ENCODE data around the gene CHFR. TPM values are rescaled to one million over a fixed set of nuclear protein-coding genes. Genes with fewer than 3 reads are reported as not detected.
"Not testable (repeated sequence)": the region's sequence is repeated elsewhere in the genome, so short reads cannot be mapped to it uniquely, and the experiment has no call there.

CHFR gene
- total RNA-seq, 4 donors from 2014 or later = 6.1 to 54.0 (median 21.5) TPM

DNA sequence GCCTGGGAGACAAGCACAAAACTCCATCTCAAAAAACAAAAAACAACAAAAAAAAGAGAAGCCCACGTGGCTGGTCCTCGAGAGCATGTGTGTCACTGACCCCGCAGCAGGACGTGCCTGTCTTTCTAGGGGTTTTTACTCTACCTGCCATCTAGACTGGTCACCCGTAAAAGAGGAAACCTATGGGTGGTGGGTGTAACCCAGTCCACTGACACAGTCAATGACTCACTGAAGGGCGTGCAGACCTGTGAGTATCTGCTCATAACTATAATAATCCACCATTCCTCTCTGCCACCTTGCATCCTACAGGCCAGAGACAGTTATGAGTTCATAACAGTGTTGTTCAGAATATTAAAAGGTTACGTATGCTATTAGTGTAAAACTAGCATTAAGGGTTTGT, 63.4 kb downstream of the CHFR start:
- Histone ChIP-seq H3K27me3 (no peaks in the 10 kb centered on the region), H3K36me3 (no peaks in the 10 kb centered on the region), H3K4me1 (peaks cover 0 to 17% of the 10 kb centered on the region in 2 donors), H3K27ac (no peak overlapping the region), H3K4me3 (no peak overlapping the region), H3K9me3 (no peaks in the 10 kb centered on the region)
- no peak for TF ChIP-seq POLR2A (IDR thresholded peaks at IDR 0.05)
- TF ChIP-seq, protein P1, sequence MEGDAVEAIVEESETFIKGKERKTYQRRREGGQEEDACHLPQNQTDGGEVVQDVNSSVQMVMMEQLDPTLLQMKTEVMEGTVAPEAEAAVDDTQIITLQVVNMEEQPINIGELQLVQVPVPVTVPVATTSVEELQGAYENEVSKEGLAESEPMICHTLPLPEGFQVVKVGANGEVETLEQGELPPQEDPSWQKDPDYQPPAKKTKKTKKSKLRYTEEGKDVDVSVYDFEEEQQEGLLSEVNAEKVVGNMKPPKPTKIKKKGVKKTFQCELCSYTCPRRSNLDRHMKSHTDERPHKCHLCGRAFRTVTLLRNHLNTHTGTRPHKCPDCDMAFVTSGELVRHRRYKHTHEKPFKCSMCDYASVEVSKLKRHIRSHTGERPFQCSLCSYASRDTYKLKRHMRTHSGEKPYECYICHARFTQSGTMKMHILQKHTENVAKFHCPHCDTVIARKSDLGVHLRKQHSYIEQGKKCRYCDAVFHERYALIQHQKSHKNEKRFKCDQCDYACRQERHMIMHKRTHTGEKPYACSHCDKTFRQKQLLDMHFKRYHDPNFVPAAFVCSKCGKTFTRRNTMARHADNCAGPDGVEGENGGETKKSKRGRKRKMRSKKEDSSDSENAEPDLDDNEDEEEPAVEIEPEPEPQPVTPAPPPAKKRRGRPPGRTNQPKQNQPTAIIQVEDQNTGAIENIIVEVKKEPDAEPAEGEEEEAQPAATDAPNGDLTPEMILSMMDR (IDR thresholded peaks at IDR 0.05) = no peak
- intact Hi-C loops (cut with DNase I; ENCODE audit: low total_unique reads) = no loop called here
- no peak for DNase-seq

DNA sequence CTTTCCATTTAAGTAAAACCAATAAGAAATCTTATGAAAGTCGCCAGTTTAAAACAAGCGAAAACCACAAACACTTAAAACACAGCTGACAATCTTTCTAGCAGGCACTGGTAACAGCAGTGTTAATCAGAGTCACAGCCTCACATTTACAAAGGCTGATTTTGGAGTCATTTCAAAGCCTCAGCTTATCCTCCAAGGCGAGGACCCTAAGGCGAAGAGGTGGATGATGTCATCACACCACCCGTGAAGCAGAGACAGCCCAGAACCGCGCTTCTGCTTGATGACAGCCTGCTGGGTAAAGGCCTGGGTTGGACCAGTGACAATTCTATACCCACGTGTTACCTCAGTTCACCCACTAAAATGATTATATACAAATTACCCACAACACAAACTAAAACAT, 68.8 kb downstream of the CHFR start:
- Histone ChIP-seq H3K36me3 (no peaks in the 10 kb centered on the region), H3K27ac (no peak overlapping the region), H3K27me3 (no peaks in the 10 kb centered on the region), H3K9me3 (no peaks in the 10 kb centered on the region), H3K4me1 (no peaks in the 10 kb centered on the region), H3K4me3 (no peak overlapping the region)
- intact Hi-C loops (cut with DNase I; ENCODE audit: low total_unique reads) = no loop called here
- DNase-seq = no peak
- TF ChIP-seq POLR2A (IDR thresholded peaks at IDR 0.05) = no peak
- TF ChIP-seq, protein P1 (IDR thresholded peaks at IDR 0.05) = no peak

DNA sequence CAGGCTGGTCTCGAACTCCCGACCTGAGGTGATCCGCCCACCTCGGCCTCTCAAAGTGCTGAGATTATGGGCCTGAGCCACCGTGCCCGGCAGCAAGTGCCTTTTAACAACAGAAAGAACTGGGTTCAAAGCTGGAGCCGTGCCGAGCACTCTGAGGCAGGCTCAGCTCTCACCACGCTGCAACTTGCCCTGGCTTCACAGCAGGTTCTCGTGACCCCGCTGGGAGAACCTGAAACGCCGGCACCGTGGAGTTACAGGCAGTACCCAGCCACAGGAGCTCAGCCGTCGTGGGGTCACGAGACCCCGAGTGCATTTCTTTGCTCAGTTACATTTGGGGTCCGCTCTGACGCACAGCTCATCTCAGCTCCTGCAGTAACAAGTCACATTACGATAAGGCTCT, 73.2 kb downstream of the CHFR start:
- no peaks in the 10 kb centered on the region for H3K36me3 ChIP-seq
- no peaks in the 10 kb centered on the region for H3K4me1 ChIP-seq
- no peak overlapping the region for H3K27ac ChIP-seq
- no peaks in the 10 kb centered on the region for H3K27me3 ChIP-seq
- H3K4me3 ChIP-seq = no peak overlapping the region
- TF ChIP-seq POLR2A (IDR thresholded peaks at IDR 0.05) = no peak
- TF ChIP-seq, protein P1 (IDR thresholded peaks at IDR 0.05) = no peak
- DNase-seq = no peak
- intact Hi-C loops (cut with DNase I; ENCODE audit: low total_unique reads) = no loop called here
- no peaks in the 10 kb centered on the region for H3K9me3 ChIP-seq

DNA sequence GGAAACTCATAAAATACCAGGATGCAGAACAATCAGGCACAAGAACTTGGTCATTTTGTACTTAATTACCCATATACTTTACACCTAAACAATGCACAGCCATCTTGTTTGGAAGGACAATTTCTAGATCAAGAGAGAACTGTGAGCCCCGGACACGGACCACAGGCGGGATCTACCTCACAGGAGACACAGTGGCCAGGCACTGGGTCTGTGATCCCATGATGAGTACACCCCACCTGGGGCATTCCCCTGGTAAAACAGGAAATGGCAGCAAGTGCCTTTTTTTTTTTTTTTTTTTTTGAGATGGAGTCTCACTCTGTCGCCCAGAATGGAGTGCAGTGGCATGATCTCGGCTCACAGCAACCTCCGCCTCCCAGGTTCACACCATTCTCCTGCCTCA, 74.0 kb downstream of the CHFR start:
- no peak overlapping the region for H3K4me3 ChIP-seq
- no peaks in the 10 kb centered on the region for H3K9me3 ChIP-seq
- no peaks in the 10 kb centered on the region for H3K27me3 ChIP-seq
- H3K4me1 ChIP-seq = no peaks in the 10 kb centered on the region
- intact Hi-C loops (cut with DNase I; ENCODE audit: low total_unique reads) = no loop called here
- H3K36me3 ChIP-seq = no peaks in the 10 kb centered on the region
- TF ChIP-seq POLR2A (IDR thresholded peaks at IDR 0.05) = no peak
- TF ChIP-seq, protein P1 (IDR thresholded peaks at IDR 0.05) = no peak
- no peak overlapping the region for H3K27ac ChIP-seq
- DNase-seq = no peak

DNA sequence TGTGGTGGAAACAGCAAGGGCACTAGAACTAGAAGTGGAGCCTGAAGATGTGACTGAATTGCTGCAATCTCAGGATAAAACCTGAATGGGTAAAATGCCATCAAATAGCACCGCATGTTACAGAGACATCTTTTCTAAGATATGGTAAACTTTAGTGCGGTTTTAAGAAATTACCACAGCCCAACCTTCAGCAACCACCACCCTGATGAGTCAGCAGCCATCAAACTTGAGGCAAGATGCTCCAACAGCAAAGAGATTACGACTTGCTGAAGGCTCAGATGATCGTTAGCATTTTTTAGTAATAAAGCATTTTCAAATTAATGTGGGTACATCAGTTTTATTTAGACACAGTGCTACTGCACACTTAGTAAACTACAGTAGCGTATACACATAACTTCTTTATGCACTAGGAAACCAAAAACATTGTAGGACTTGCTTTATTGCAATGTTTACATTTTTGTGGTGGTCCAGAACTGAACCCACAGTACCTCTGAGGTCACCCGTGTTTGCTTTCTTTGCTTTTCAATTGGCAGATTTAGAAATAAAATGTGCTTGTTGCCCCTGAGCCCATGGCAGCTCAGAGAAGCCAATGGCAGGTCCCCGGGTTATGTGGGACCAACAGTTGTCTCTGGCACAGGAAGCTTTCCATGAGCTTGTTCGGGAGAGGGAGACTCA, 74.6 kb downstream of the CHFR start:
- H3K4me3 ChIP-seq = no peak overlapping the region
- H3K4me1 ChIP-seq = no peaks in the 10 kb centered on the region
- H3K36me3 ChIP-seq = no peaks in the 10 kb centered on the region
- DNase-seq = no peak
- intact Hi-C loops (cut with DNase I; ENCODE audit: low total_unique reads) = no loop called here
- H3K27ac ChIP-seq = no peak overlapping the region
- H3K9me3 ChIP-seq = no peaks in the 10 kb centered on the region
- TF ChIP-seq, protein P1 (IDR thresholded peaks at IDR 0.05) = no peak
- no peak for TF ChIP-seq POLR2A (IDR thresholded peaks at IDR 0.05)
- H3K27me3 ChIP-seq = no peaks in the 10 kb centered on the region

DNA sequence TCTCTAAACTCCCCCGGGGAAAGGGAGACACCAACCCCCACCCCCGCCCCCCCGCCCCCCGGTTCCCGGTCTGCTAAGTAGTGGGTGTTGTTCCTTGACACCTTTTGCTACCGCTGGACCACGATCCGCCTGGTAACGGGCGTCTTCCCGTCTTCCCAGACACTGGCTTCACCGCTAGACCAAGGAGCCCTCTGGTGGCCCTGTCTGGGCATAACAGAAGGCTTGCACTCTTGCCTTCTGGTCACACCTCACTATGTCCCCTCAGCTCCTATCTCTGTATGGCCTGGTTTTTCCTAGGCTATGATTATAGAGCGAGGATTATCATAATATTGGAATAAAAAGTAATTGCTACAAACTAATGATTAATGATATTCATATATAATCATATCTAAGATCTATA, 78.0 kb downstream of the CHFR start:
- not testable (repeated sequence) for H3K36me3 ChIP-seq

More for the DNA sequence above, 78.0 kb downstream of the CHFR start:
- H3K4me3 ChIP-seq; H3K27ac ChIP-seq; H3K27me3 ChIP-seq; intact Hi-C loops (cut with DNase I; ENCODE audit: low total_unique reads); H3K4me1 ChIP-seq; H3K9me3 ChIP-seq: not testable (repeated sequence)
- DNase-seq = peak in 1 of 2 donors; percentile 31

Data from uterus (tissue), 4 donors.